Adrenal gland (tissue), 12 donors: ENCODE measurements around the gene LRRN4. TPM values are rescaled to one million over a fixed set of nuclear protein-coding genes. Genes with fewer than 3 reads are reported as not detected.

ENCODE experiments used
- DNase-seq, 7 donors: peaks; one replicate each; pipeline ENCODE4 v3.0.0-alpha.2; 2019 to 2020
- H3K27ac ChIP-seq, 5 donors: fragments of 200-600 bp; sonication (generic) in 4 of 5; 1 replicate in 3 of 5; 2 replicates in 2 of 5; pipeline versions ENCODE4 v1.5.1 to v1.8.0; 2016 to 2020; ENCODE audit warnings: mild to moderate bottlenecking in 1 of 5
- H3K27me3 ChIP-seq: fragments of 200-600 bp; 2 replicates; pipeline ENCODE4 v1.8.0; 2021
- H3K36me3 ChIP-seq, 2 donors: fragments of 200-600 bp; replicated peaks in 1 of 2; 1 replicate in 1 of 2; 2 replicates in 1 of 2; pipeline versions ENCODE4 v1.5.1 to v1.8.0; 2018 to 2022
- H3K4me1 ChIP-seq, 2 donors: fragments of 200-600 bp; replicated peaks in 1 of 2; 1 replicate in 1 of 2; 2 replicates in 1 of 2; pipeline versions ENCODE4 v1.5.1 to v1.8.0; 2018 to 2021
- H3K4me3 ChIP-seq, 4 donors: fragments of 200-600 bp; sonication (generic) in 3 of 4; one replicate each; pipeline ENCODE4 v1.5.1; 2016 to 2018
- H3K9me3 ChIP-seq, 3 donors: fragments of 200-600 bp; sonication (generic) in 1 of 3; replicated peaks in 1 of 3; 1 replicate in 2 of 3; 2 replicates in 1 of 3; pipeline versions ENCODE4 v1.5.1 to v1.8.0; 2016 to 2021
- POLR2A ChIP-seq, 2 donors: fragments of 450-650 bp; IDR thresholded peaks; one replicate each; pipeline ENCODE4 v1.6.1; 2017; ENCODE audit warnings: antibody characterized with exemption in 2 of 2, mild to moderate bottlenecking in 2 of 2, moderate library complexity in 1 of 2
- WGBS, 4 donors: extraction: QIAGEN DNeasy Blood & Tissue Kit in 2 of 4; methylation state at CpG; one replicate each; pipeline versions ENCODE4 v1.1.5 to v1.1.7; 2013 to 2017; 5-methylcytosine and 5-hydroxymethylcytosine counted together
- intact Hi-C, 2 donors: fragments of 100-400 bp; cut with DNase I; formaldehyde crosslinking; loops; one replicate each; pipeline versions ENCODE4 v1.14.1 to v1.15.0; 2022 to 2023
- polyA plus RNA-seq, 3 donors: library from polyadenylated mRNA; stranded (reverse); fragments of 200-250 nt in 2 of 3; fragments of 350-450 nt in 1 of 3; fragmentation: Illumina TruSeq in 1 of 3; extraction: RNeasy Lipid Tissue Mini Kit (QIAGEN cat#74804) in 1 of 3; gene quantifications; one replicate each; pipeline ENCODE4 v1.2.3, GENCODE V29; 2013 to 2014
- total RNA-seq, 9 donors: library from RNA; depleted of rRNA in 4 of 9; stranded (reverse); fragments of >200 nt in 4 of 9; fragments of 120-200 nt in 1 of 9; fragmentation: NEBNext Ultra II Directional in 1 of 9; extraction: Animal tissue kit (Norgen Biotek cat#: 25700) in 1 of 9; gene quantifications; one replicate each; pipeline versions ENCODE4 v1.1.0 to v1.2.4, GENCODE V29; 2013 to 2023
- TF ChIP-seq, protein P1 (sequence below), 6 experiments: fragments of 450-650 bp in 4 of 6; fragments of 200-600 bp in 2 of 6; sonication (generic) in 1 of 6; IDR thresholded peaks; 1 replicate in 5 of 6; 2 replicates in 1 of 6; pipeline versions ENCODE4 v1.5.1 to v1.8.0; 2016 to 2021; ENCODE audit warnings: antibody characterized with exemption in 6 of 6, mild to moderate bottlenecking in 2 of 6, moderate library complexity in 1 of 6
- donor health status: healthy with polysubstance abuse.
- donor health status: Bipolar disorder and iron deficiency.
- donor health status: DM: yes; HTN: yes; CAD: no.
- donor health status: DM: no; HTN: no; CAD: no.
- donor health status: DM: no; HTN: no; CAD: no.
- donor health status: DM: yes; HTN: yes; CAD: no.

Gene LRRN4
- total and polyA plus RNA-seq, 12 donors: 0.07 to 0.17 (median 0.11) TPM; not detected in 9

DNA sequence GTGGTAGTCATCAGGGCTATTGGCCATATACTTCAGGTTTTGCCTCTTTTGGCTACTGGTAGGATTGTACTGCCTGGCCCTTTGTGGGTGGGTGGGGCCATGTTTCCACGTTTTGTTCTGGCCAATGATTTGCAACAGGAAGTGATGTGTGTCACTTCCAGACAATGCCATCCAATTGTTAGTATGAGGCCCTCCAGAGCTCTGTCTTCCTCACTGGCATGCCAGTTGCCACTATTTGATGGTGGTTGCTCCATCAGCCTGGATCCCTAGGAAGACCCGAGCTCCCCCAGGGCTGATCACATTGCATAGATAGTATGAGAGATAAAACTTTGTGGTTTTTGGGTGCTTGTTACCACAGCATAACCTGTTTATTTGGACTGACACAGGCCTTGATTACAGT is 7.7 kb upstream of the LRRN4 start:
- no peak for DNase-seq
- intact Hi-C loops: loop anchor here in 1 of 2 donors (10.0 kb wide), 1 partner anchor 47 kb away; no protein-coding TSS in a partner anchor
- H3K27ac ChIP-seq: no peak overlapping the region
- H3K27me3 ChIP-seq: no peaks in the 10 kb centered on the region
- 50 to 86% (median 61%) methylated on average over 2 of the region's 2 CpGs for WGBS, 4 donors
- H3K4me3 ChIP-seq: no peak overlapping the region
- H3K36me3 ChIP-seq: no peaks in the 10 kb centered on the region
- H3K9me3 ChIP-seq: no peaks in the 10 kb centered on the region
- H3K4me1 ChIP-seq: no peaks in the 10 kb centered on the region
- TF ChIP-seq POLR2A (IDR thresholded peaks at IDR 0.05): no peak
- TF ChIP-seq, protein P1, sequence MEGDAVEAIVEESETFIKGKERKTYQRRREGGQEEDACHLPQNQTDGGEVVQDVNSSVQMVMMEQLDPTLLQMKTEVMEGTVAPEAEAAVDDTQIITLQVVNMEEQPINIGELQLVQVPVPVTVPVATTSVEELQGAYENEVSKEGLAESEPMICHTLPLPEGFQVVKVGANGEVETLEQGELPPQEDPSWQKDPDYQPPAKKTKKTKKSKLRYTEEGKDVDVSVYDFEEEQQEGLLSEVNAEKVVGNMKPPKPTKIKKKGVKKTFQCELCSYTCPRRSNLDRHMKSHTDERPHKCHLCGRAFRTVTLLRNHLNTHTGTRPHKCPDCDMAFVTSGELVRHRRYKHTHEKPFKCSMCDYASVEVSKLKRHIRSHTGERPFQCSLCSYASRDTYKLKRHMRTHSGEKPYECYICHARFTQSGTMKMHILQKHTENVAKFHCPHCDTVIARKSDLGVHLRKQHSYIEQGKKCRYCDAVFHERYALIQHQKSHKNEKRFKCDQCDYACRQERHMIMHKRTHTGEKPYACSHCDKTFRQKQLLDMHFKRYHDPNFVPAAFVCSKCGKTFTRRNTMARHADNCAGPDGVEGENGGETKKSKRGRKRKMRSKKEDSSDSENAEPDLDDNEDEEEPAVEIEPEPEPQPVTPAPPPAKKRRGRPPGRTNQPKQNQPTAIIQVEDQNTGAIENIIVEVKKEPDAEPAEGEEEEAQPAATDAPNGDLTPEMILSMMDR (IDR thresholded peaks at IDR 0.05): no peak

DNA sequence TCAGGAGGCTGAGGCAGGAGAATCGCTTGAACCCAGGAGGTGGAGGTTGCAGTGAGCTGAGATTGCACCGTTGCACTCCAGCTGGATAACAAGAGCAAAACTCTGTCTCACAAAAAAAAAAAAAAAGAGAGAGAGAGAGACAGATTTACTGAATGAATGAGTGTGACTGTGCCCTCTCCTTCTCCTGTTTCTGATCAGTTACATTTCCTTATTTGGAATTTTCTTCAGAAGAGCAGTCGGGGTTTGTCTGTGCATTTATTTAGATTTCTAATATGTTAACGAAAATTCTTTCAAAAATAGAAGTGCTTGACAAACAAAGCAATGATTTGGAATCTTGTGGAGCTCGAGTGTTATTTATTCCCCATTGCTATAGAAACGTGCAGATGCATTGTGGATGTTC is 6.4 kb upstream of the LRRN4 start:
- no peaks in the 10 kb centered on the region for H3K4me1 ChIP-seq
- TF ChIP-seq, protein P1 (IDR thresholded peaks at IDR 0.05): no peak
- TF ChIP-seq POLR2A (IDR thresholded peaks at IDR 0.05): no peak
- H3K36me3 ChIP-seq: no peaks in the 10 kb centered on the region
- H3K27me3 ChIP-seq: no peaks in the 10 kb centered on the region
- H3K27ac ChIP-seq: no peak overlapping the region
- intact Hi-C loops: loop anchor here in 1 of 2 donors (10.0 kb wide), 1 partner anchor 45 kb away; no protein-coding TSS in a partner anchor
- no peak overlapping the region for H3K4me3 ChIP-seq
- 64 to 70% (median 68%) methylated on average over 6 of the region's 6 CpGs for WGBS, 4 donors
- DNase-seq: no peak
- H3K9me3 ChIP-seq: no peaks in the 10 kb centered on the region

DNA sequence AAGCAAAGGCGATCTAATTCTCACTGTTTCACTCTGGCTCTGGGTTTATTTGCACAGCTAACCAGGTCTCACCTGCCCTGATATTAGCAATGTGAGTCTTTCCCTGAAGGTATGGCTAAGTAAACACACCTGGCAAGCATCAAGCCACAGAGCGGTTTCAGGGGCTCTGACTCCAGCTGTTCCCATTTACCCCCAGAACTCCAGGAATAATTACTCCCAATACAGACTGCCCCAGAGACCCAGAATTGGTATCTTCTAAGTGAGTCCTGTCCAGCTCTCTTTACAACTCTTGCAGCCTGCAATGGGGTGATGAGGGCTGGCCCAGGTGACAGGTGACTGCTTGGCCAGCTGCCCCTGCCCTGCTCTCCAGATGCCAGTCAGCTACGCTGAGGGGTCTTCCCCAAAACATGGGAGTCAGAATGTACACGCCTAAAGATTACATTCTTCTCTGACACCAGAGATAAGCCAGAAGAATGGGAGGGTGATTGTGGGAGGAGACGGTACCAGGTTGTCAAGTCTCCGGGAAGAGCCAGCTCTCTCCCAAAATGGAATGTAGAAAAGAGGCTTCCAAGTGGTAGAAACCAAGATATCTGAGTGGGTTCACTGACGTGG is 4.9 kb upstream of the LRRN4 start:
- Histone ChIP-seq H3K27ac (no peak overlapping the region), H3K4me3 (no peak overlapping the region), H3K4me1 (no peaks in the 10 kb centered on the region), H3K9me3 (no peaks in the 10 kb centered on the region), H3K36me3 (no peaks in the 10 kb centered on the region), H3K27me3 (no peaks in the 10 kb centered on the region)
- WGBS, 4 donors: 64 to 67% (median 65%) methylated on average over 7 of the region's 7 CpGs
- no peak for TF ChIP-seq POLR2A (IDR thresholded peaks at IDR 0.05)
- TF ChIP-seq, protein P1 (IDR thresholded peaks at IDR 0.05): no peak
- intact Hi-C loops: no loop called here
- DNase-seq: no peak

DNA sequence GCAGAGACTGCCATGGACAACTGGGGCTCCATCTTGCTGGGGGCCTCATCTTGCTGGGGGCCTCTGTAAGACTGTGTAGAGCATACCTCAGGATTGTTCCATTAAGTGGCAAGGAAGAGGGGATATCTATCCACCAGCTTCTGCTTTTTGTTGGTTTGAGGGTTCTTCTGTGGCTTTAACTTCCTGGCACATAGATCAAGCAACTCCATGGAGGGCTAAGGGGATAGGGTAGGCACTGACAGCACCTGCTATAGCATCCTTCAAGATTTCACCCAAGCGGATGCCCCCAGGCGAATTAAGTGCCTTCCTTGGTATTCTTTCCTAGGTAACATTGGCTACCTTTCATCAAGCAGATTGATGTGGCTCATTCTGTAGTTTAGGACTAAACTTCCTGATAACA is 3.8 kb upstream of the LRRN4 start:
- Histone ChIP-seq H3K27me3 (no peaks in the 10 kb centered on the region), H3K9me3 (no peaks in the 10 kb centered on the region), H3K36me3 (no peaks in the 10 kb centered on the region), H3K4me1 (no peaks in the 10 kb centered on the region), H3K27ac (no peak overlapping the region), H3K4me3 (no peak overlapping the region)
- TF ChIP-seq POLR2A (IDR thresholded peaks at IDR 0.05): no peak
- TF ChIP-seq, protein P1 (IDR thresholded peaks at IDR 0.05): no peak
- no peak for DNase-seq
- 60 to 92% (median 74%) methylated on average over 2 of the region's 2 CpGs for WGBS, 4 donors
- intact Hi-C loops: no loop called here
